Cardiac muscle cell (in vitro differentiated cells and primary cell): Measurements from ENCODE around the gene SMYD3. TPM values are rescaled to one million over a fixed set of nuclear protein-coding genes. Genes with fewer than 3 reads are reported as not detected.
"Not testable (repeated sequence)": the region's sequence is repeated elsewhere in the genome, so short reads cannot be mapped to it uniquely, and the experiment has no call there.

Experiments used
- DNase-seq, 2 donors: peaks; one replicate each; pipeline versions ENCODE4 v3.0.0 to v3.0.0-alpha.2; 2010 to 2017; ENCODE audit warnings: low read depth in 1 of 2, low spot score in 1 of 2
- H3K27ac ChIP-seq: fragments of 200-600 bp; sonication (generic); 2 replicates; pipeline ENCODE4 v1.5.1; 2016
- H3K27me3 ChIP-seq: fragments of 200-600 bp; sonication (generic); 2 replicates; pipeline ENCODE4 v1.6.0; 2016; ENCODE audit warnings: control low read depth
- H3K36me3 ChIP-seq: fragments of 200-600 bp; sonication (generic); 2 replicates; pipeline ENCODE4 v1.5.1; 2016; ENCODE audit warnings: control low read depth
- H3K4me1 ChIP-seq: fragments of 200-600 bp; sonication (generic); 2 replicates; pipeline ENCODE4 v1.8.1; 2017; ENCODE audit warnings: low read depth, mild to moderate bottlenecking, mixed run types
- H3K4me3 ChIP-seq: fragments of 200-600 bp; sonication (generic); 2 replicates; pipeline ENCODE4 v1.5.1; 2016; ENCODE audit warnings: mild to moderate bottlenecking
- H3K9me3 ChIP-seq: fragments of 200-600 bp; sonication (generic); 2 replicates; pipeline ENCODE4 v1.5.1; 2017; ENCODE audit warnings: low read depth, mild to moderate bottlenecking, control low read depth
- CTCF ChIP-seq: IDR thresholded peaks from 2 replicates; pipeline ENCODE4 v1.5.1; 2012; ENCODE audit warnings: low read depth, mild to moderate bottlenecking, low read length
- polyA plus RNA-seq: library from polyadenylated mRNA; unstranded; fragments of >200 nt; fragmentation: Nextera tagmentation; extraction: Ambion mirVana; gene quantifications from 2 replicates; pipeline ENCODE4 v1.2.1, GENCODE V29; 2016
- total RNA-seq: library from RNA; depleted of rRNA; stranded (reverse); fragments of >200 nt; gene quantifications from 2 replicates; pipeline ENCODE4 v1.2.3, GENCODE V29; 2016

Gene SMYD3
- total and polyA plus RNA-seq, 2 experiments from 2014 or later, result 47.2 to 50.8 TPM

- no peak for TF ChIP-seq CTCF
- no peak overlapping the region for H3K27ac ChIP-seq
- no peaks in the 10 kb centered on the region for H3K36me3 ChIP-seq
- H3K9me3 ChIP-seq, result no peaks in the 10 kb centered on the region
- H3K4me1 ChIP-seq, result no peaks in the 10 kb centered on the region
- no peak for DNase-seq
- H3K27me3 ChIP-seq, result no peaks in the 10 kb centered on the region
- no peak overlapping the region for H3K4me3 ChIP-seq
Observed at GRCh38 chr1:245953876-245954660, 553.0 kb downstream of the SMYD3 start.

- Histone ChIP-seq H3K4me1 (no peaks in the 10 kb centered on the region), H3K27me3 (no peaks in the 10 kb centered on the region), H3K36me3 (no peaks in the 10 kb centered on the region), H3K27ac (no peak overlapping the region), H3K4me3 (no peak overlapping the region), H3K9me3 (no peaks in the 10 kb centered on the region)
- DNase-seq, result no peak
- no peak for TF ChIP-seq CTCF
Observed at GRCh38 chr1:245952383-245953026, 554.6 kb downstream of the SMYD3 start.

GRCh38 chr1:245948786-245949185 lies 558.3 kb downstream of the SMYD3 start:
- TF ChIP-seq CTCF, result no peak

GRCh38 chr1:245946905-245947304 lies 560.2 kb downstream of the SMYD3 start:
- no peaks in the 10 kb centered on the region for H3K36me3 ChIP-seq
- no peak overlapping the region for H3K4me3 ChIP-seq
- H3K27me3 ChIP-seq, result no peaks in the 10 kb centered on the region
- H3K9me3 ChIP-seq, result no peaks in the 10 kb centered on the region
- peak overlapping the region; percentile 30 for H3K27ac ChIP-seq
- peak in 1 of 2 donors; percentile 52 for DNase-seq
- TF ChIP-seq CTCF, result no peak
- H3K4me1 ChIP-seq, result no peaks in the 10 kb centered on the region

More at GRCh38 chr1:245948786-245949185, 558.3 kb downstream of the SMYD3 start:
- no peaks in the 10 kb centered on the region for H3K4me1 ChIP-seq
- no peaks in the 10 kb centered on the region for H3K36me3 ChIP-seq
- DNase-seq, result no peak
- no peaks in the 10 kb centered on the region for H3K9me3 ChIP-seq
- no peak overlapping the region for H3K4me3 ChIP-seq
- H3K27me3 ChIP-seq, result no peaks in the 10 kb centered on the region
- no peak overlapping the region for H3K27ac ChIP-seq

DNA sequence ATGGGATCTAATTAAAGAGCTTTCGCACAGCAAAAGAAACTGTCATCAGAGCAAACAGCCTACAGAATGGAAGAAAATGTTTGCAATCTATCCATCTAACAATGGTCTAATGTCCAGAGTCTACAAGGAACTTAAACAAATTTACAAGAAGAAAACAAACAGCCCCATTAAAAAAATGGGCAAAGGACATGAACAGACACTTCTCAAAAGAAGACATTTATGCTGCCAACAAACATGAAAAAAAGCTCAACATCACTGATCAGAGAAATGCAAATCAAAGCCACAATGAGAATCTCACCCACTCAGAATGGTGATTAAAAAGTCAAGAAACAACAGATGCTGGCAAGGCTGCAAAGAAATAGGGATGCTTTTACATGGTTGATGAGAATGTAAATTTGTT lies 561.9 kb downstream of the SMYD3 start:
- H3K27me3 ChIP-seq, H3K9me3 ChIP-seq, H3K4me3 ChIP-seq, DNase-seq, H3K27ac ChIP-seq, H3K36me3 ChIP-seq, H3K4me1 ChIP-seq: not testable (repeated sequence)

GRCh38 chr1:245942856-245943255 lies 564.2 kb downstream of the SMYD3 start:
- no peaks in the 10 kb centered on the region for H3K9me3 ChIP-seq
- H3K36me3 ChIP-seq, result no peaks in the 10 kb centered on the region
- TF ChIP-seq CTCF, result no peak
- DNase-seq, result no peak
- H3K4me1 ChIP-seq, result peaks cover 7% of the 10 kb centered on the region
- H3K27ac ChIP-seq, result no peak overlapping the region
- H3K4me3 ChIP-seq, result no peak overlapping the region
- no peaks in the 10 kb centered on the region for H3K27me3 ChIP-seq

DNA sequence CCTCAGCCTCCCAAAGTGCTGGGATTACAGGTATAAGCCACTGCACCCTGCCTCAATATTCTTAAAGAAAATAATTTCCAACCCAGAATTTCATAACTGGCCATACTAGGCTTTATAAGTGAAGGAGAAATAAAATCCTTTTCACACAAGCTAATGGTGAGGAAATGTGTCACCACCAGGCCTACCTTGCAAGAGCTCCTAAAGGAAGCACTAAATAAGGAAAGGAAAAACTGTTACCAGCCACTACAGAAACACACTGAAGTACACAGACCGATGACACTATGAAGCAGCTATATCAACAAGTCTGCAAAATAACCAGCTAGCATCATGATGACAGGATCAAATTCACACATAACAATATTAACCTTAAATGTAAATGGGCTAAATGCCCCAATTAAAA lies 565.3 kb downstream of the SMYD3 start:
- H3K9me3 ChIP-seq, H3K4me3 ChIP-seq, H3K36me3 ChIP-seq, H3K27me3 ChIP-seq, DNase-seq, H3K4me1 ChIP-seq, H3K27ac ChIP-seq: not testable (repeated sequence)
